GM12892 (cell line): ENCODE measurements around the gene FGF3.

ENCODE experiments used
- POLR2A ChIP-seq: IDR thresholded peaks from 2 replicates; pipeline ENCODE4 v1.6.1; 2011; ENCODE audit warnings: low read depth, low read length, control low read depth
- POLR2AphosphoS5 ChIP-seq: IDR thresholded peaks from 2 replicates; pipeline ENCODE4 v1.6.1; 2011; ENCODE audit warnings: low read depth, low read length, control low read depth
- TAF1 ChIP-seq: IDR thresholded peaks from 2 replicates; pipeline ENCODE4 v1.6.1; 2011; ENCODE audit warnings: low read depth, mild to moderate bottlenecking, control low read depth, low read length, borderline replicate concordance

DNA sequence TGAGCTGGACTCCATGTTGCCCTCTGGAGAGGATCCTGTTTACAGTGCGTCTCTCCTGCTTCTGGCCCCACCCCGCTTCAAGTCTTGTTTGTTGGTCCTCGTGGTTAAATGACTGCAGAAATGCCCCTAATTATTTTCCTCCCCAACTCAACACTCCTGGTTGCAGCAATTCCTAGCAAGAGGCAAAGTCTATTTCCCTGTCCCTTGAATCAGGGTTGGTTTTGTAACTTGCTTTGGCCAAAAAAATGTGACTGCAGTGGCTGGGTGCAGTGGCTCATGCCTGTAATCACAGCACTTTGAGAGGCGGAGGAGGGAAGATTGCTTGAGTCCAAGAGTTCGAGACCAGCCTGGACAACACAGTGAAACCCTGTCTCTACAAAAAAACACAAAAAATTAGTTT, 41.0 kb upstream of the FGF3 start:
- TF ChIP-seq POLR2A (no peak), POLR2AphosphoS5 (no peak), TAF1 (no peak)
